ENCODE measurements around the gene RNF212.
"Not testable (repeated sequence)": the region's sequence is repeated elsewhere in the genome, so short reads cannot be mapped to it uniquely, and the experiment has no call there.

RNF212 gene

DNA sequence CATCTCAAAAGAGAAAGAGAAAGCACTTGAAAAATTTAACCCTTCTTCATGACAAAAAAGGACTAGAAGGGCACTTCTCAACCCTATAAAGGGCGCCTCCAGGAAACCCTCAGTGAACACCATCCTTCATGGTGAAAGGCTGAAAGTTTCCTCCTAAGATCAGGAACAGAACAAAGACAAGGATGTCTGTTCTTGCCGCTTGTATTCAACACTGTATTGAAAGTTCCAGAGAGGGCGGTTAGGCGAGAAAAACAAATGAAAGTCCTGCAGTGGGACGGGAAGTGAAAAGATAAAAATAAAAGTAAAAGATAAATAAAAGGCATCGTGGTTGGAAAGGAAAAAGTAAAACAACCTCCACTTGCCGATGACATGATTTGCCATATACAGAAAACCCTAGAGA is 50.9 kb downstream of the RNF212 start:
- DNase-seq: no peak

DNA sequence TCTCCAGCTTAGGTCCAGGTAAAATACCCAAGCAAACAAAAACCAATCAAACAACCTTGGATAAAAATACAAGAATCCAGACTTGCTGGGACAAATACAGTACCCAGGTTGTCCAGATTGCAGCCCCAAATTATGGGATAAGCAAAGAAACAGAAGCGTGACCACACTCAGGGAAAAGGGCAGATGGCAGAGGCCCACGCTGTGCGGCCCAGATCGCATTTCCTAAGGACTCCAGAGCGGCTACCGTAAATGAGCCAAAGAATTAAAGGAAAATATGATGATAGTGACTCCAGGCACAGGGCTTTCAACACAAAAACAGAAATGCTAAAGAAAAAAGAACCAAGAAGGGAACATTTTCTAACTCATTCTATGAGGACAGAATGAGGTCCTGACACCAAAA is 51.6 kb downstream of the RNF212 start:
- DNase-seq: no peak

DNA sequence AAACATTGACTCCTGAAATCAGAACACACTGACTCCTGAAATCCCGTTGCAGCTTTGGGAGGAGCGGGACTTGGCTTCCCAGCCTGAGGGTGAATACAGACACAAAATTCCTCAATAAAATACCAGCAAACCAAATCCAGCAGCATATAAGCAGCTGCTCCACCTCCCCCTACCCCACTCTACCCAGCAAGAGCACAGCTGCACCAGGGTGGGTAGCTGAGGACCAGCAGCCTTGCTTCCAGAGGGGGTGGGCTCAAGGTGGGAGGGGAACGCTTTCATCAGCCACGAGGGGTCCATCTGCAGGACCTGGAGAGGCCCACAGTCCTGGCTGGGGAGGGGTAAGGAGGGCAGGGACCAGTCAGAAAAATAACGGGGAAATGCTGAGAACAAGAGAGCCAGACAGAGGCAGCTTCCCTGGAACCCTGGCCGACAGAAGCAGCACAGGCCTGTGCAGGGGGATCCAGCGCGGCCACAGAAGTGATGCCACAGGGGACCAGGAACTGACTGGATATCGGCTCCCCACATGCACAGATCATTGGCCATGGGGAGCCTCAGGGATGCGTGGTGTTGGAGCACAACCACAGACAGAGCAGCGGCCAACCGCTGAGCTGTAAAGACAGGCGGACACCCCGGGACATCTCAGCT is 52.2 kb downstream of the RNF212 start:
- DNase-seq: no peak

DNA sequence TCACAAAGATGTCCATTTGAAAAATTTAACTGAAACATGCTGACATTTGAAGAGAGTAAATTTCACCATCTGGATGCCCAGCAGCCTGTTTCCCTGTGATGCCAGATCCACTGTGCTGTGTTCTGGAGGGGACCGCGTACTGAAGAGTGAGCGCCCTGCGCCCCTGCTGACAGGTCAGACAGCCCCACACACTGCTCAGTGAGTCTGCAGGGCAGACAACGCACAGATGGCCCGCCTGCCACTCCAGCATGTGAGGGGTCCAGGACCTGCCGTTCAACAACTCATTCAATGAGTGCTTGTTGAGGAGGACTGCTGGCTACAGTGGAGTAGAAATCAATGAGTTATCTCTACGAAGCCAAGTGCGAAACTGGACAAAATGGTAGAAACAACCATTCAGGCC is 52.7 kb downstream of the RNF212 start:
- DNase-seq: no peak

DNA sequence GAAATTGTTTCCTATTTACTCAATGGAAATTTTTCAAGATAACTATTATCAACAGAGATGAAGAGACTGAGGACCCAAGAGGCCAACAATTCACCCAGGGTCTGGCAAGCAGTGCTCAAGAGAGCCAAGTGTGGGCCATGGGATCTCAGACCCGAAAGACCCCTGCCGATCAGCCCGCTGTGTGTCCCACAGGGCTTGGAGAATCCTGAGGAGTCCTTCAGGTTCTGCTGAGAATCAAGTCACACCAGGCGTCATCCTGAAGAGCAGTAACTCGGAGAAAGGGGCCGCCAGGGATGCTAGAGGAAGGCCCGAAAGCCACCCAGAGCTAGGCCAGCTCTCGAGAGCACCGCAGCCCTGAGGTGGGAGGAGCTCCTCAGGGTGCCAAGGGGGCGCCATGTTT is 53.2 kb downstream of the RNF212 start:
- no peak for DNase-seq

DNA sequence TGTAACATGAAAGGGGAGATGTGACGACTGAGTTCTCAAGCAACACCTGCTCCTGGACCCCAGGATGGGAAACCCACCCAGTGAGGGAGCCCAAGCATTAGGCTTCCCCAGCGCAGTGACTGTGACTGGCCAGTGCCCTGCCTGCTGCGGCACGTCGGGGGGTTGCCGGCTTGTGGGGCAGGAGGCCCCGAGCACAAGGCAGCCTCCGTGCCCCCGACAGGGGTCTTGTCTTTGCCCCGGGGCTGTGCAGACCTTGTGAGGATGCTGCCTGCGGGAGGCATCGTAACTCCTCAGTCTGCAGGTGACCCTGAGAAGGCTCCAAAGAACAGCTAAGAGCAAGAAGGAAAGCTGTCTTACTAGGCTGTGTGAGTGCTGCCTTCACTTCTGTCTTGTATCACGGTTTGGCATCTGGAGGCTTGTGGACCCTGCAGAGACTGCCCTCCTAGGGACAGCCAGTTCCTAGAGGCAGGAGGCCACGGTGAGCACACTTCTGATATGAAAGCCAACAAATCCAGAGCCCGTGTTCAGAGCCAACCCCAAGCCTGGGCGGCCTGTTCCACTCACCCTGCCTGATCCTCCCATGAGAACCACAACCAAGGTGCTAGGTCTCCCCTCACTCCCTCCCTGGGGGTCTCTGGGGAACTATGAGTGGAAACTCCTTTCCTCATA is 54.2 kb downstream of the RNF212 start:
- no peak for DNase-seq

DNA sequence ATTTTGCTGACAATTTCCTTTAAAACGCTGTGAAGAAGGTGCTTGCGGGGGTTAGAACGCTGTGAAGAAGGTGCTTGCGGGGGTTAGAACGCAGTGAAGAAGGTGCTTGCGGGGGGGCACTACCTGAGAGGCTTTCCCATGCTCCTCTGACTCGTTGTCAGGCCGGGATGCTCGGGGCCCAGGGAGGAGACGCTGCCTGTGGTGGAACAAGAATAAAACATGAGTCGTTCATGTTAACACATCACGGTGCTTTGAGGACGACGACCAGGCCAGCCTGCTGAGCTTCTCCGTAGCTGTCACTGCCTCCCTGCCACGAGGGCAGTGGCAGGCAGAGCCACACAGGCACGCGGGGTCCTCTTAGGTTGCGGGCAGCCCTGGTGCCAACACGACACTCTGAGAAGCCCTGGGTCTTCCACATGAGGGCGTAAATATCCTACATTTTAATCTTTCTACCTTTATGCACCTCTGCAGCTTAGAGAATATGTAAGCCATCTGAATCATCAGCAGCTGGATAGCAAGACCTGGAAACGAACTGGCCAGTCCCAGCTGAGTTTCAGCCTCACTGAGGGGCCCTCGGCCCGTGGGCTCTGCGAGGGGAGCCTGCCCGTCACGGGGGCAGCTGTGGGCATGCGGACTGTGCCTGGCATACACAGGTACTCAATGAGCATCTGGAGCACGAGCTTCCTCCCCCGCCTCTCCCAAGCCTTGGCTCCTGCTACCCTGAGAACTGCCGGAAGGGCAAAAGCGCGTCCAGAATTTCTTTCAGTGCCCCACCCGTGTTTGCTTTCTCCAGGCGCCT is 55.0 kb downstream of the RNF212 start:
- no peak for DNase-seq

DNA sequence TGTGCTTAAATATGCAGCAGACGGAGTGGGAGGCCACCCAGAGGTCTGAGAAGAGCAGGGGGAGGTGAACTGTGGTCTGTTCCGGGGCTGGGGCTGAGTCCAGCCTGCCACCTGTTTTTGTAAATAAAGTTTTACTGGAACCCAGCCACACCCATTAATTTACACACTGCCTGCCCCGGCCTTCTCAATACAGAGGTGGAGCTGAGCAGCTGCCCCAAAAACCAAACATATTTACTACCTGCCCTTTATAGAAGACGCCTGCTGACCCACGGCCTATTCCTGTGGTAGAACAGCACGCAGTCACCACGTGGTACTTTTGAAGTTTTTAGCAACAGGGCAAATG is 56.0 kb downstream of the RNF212 start:
- DNase-seq: no peak

DNA sequence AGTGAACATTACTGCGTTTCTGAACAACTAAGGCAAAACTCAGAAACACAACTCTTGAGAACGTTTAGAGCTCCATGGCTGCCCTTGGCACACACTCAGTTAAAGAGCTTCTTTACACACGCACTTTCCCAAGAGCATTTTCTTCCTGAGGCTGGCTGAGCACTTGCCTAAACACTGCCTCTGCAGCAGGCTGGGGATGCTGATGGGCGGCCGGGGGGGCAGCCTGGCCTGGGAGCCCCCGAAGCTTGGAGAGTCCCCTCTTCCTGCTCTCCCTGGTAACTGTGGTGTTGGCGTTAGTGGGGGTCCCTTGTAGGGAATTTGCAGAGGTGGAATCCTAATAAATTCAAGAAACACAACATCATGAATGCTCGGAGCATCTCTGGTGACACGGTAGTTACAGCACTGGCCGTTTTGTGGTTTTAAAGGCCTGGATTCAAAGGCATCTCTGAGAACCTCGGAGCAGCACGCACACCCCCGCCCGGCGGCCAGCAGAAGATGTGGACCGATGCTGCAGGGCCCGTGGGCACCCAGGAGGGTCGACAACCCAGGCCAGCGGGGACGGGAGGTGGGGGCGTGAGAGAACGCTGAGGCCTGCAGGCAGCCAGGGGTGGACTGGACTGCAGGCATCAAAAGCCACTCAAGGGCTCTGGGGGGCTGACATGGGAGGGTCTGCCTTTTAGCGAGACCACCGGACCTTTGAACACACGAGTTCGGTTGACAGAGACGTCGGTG is 56.5 kb downstream of the RNF212 start:
- no peak for DNase-seq

DNA sequence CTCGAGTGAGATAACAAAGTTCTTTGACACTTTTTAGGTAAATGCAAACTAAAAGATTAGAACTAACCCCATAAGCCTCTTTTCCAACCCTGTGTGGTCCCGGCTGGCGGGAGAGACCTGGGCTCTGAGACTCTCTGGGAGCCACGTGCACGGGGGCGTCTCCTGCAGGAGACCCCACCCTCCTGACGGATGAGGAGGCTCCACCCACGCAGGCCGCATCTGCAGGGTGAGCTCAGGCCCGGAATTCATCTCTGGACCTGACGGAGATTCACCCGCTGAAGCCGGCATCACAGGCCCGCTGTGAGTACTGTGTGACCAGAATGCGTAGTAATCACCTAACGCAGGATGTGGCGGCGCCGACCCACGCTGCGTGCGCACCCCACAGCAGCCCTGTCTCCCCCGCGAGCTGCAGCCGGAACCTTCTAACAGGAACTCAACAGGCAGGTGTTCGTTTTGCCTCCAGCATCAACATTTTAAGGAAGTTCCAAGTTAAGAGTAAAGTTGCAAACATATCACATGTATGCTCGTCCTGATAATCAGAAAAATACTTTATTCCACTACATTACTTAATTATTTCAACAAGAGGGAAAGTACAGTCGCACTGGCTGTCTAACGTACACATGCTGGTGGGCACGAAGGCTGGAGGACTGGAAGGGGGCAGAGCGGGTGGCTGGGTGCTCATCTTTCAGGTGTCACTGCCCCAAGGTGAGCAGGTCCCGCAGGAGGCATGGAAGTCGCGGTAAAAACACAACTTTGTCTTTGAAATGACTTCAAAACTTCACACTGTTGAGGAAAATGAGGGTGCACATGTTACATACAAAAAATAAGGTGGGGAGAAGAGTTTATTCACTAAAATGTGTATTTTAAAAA is 57.4 kb downstream of the RNF212 start:
- no peak for DNase-seq

DNA sequence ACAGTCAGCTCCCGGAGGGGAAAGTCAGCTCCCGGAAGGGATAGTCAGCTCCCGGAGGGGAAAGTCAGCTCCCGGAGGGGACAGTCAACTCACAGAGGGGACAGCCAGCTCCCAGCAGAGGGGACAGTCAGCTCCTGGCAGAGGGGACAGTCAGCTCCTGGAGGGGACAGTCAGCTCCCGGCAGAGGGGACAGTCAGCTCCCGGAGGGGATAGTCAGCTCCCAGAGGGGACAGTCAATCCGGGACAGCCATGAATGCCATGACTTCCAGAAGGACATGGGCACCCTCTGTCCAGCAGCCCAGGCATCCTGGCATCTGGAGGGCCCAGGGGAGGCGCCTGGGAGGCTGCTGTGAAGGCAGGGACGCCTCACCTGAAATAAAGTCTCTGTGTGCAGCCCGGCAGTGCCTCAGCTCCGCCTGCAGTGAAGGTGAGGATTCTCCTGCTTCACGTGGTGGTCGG is 58.1 kb downstream of the RNF212 start:
- not testable (repeated sequence) for DNase-seq

DNA sequence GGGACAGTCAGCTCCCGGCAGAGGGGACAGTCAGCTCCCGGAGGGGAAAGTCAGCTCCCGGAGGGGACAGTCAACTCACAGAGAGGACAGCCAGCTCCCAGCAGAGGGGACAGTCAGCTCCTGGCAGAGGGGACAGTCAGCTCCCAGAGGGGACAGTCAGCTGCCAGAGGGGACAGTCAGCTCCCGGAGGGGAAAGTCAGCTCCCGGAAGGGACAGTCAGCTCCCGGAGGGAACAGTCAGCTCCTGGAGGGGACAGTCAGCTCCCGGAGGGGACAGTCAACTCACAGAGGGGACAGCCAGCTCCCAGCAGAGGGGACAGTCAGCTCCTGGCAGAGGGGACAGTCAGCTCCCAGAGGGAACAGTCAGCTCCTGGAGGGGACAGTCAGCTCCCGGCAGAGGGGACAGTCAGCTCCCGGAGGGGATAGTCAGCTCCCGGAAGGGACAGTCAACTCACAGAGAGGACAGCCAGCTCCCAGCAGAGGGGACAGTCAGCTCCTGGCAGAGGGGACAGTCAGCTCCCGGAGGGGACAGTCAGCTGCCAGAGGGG is 58.6 kb downstream of the RNF212 start:
- DNase-seq: not testable (repeated sequence)

DNA sequence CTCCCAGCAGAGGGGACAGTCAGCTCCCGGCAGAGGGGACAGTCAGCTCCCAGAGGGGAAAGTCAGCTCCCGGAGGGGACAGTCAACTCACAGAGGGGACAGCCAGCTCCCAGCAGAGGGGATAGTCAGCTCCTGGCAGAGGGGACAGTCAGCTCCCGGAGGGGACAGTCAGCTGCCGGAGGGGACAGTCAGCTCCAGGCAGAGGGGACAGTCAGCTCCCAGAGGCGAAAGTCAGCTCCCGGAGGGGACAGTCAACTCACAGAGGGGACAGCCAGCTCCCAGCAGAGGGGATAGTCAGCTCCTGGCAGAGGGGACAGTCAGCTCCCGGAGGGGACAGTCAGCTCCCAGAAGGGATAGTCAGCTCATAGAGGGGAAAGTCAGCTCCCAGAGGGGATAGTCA is 59.5 kb downstream of the RNF212 start:
- not testable (repeated sequence) for DNase-seq

DNA sequence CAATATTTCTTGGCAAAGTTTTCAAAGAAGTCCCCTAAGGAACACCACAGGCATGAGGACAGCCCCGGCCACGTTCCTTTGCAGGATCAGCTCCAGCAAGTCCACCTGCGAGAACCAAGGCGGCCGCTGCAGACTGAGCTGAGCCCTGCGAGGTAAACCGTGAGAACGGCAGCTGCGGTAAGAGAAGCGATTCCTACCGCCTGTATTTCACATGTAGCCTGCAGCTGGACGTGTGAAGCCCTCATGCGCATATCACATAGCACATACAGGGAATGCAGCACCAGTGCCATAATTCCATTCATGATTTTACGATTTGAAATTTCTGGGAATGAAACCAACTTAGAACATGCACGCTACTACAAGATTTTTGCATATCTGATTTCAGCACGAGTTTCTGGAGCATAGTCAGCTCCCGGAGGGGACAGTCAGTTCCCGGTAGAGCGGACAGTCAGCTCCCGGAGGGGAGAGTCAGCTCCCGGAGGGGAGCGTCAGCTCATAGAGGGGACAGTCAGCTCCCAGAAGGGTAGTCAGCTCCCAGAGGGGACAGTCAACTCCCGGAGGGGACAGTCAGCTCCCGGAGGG is 60.2 kb downstream of the RNF212 start:
- DNase-seq: no peak

DNA sequence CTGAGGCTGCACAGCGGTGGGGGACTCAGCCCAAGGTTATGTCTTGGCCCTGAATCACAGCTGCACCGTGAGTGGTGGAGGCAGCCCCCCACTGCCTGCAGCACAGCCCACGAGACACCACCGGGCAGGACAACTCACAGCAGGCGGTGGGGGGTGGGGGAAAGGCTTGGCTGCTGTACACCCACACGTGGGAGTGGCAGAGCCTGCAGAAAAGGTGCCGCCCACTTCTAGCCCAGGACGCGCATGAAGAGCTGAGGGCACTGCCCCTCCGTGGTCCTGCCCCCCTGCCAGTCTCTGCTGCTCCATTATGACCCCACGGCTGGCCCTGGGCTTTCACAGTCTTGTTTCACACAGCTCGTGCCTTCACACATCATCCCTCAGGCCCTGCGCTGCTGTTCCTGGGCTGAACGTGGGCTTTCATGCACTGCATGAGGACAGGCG is 61.1 kb downstream of the RNF212 start:
- DNase-seq: no peak

DNA sequence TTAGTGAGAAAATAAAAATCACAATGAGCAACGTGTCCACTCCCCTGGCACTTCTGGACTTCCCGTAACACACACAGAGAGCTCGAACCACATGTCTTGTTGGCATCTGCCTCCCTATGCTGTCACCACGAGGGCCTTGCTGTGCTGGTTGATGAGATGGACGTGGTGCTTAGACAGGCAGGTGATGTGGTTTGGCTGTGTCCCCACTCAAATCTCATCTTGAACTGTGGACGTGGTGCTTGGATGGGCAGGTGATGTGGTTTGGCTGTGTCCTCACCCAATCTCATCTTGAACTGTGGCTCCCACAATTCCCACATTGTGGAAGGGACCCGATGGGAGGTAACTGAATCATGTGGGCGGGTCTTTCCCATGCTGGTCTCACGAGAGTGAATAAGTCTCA is 61.9 kb downstream of the RNF212 start:
- no peak for DNase-seq

DNA sequence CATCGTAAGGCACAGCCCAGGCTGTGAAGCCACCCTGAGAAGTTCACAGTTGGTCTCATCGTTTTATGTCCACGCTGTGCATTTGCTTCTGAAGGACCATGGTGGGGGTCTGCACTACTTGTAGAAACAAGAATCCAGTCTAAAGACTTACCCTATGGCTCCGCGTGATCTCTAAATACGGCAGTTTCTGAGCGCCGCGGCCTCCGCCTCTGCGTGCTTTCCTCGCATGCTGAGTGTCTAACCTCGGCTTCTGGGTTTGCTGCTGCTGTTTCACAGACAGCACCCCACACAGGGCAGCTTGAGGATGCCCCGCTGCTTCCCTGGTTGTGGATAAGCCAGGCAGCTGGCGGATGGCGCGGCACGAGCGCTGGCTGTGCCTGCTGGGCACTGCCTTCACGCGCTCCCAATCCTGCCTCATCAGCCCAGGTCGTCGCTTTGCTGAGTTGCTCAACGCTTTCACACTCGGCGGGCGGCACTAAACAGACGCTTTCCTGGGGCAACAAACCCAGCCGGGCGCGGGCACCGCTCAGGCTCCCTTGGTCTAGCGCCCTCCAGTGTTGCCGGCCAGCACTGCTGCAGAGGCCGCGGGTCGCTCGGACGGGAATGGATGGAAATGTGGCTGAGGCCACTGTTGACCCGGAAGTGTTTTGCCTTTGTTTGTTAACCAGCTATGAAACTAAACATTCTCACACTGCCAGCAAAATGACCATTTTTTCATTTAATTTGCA is 62.7 kb downstream of the RNF212 start:
- no peak for DNase-seq

DNA sequence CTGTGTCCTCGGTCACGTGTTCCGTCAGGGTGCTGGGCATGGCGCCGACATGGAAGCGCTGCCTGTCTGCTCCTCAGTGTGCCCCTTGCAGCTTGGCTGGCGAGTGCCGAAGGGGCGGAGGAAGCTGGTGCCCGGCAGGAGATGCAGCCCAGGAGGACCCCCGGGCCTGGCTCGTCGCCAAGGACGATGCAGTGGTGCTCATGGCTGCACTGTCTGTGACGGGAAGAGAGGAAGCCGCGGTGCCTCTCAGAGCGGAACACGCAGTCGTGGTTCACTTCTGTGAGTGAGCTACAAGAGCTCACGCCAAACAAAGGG is 63.8 kb downstream of the RNF212 start:
- DNase-seq: no peak

DNA sequence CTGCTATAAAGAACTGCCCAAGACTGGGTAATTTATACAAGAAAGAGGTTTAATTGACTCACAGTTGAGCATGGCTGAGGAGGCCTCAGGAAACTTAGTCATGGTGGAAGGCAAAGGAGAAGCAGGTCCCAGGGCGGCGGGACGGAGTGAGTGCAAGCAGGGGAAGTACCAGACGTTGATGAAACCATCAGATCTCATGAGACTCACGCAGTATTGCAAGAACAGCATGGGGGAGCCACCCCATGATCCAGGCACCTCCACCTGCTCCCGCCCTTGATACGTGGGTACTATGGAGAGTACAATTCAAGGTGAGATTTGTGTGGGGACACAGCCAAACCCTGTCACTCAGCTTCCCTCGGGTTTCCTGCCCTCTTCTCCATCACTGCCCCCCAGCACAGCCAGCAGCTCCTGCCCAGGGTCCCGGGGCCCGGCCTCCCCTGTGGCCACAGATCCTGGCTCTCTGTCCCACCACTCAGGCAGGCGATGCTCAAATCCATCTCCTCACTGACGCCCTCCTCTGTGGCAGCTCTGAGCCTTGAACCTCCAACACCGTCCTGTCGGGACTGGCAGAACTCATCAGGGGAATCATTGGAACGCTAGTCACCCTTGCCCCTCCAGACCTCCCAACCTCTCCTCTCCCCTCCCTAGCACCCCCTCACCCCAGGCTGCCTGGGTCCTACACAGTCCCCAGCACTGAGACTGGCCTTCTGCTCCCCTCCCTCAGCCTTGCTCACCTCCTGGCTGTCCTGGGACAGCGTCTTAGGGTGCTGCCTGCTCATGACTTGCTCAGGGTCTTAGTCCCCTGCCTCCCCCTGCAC is 64.4 kb downstream of the RNF212 start:
- no peak for DNase-seq

All from 8988T (cell line).